Heart right ventricle (tissue), 16 donors: ENCODE measurements around the gene DAPP1. TPM values are rescaled to one million over a fixed set of nuclear protein-coding genes. Genes with fewer than 3 reads are reported as not detected.
"Not testable (repeated sequence)": the region's sequence is repeated elsewhere in the genome, so short reads cannot be mapped to it uniquely, and the experiment has no call there.

ENCODE experiments used
- ATAC-seq, 8 donors: fragments of 200-7000 bp; cut with Tn5 transposase; one replicate each; pipeline ENCODE4 v1.9.1; 2020; ENCODE audit warnings: mild to moderate bottlenecking in 8 of 8, moderate library complexity in 8 of 8, moderate number of reproducible peaks in 1 of 8
- DNase-seq, 2 donors: peaks; one replicate each; pipeline ENCODE4 v3.0.0-alpha.2; 2020
- H3K27ac ChIP-seq, 10 donors: fragments of 200-600 bp; sonication (generic) in 2 of 10; one replicate each; pipeline versions ENCODE4 v1.5.0 to v1.8.0; 2020 to 2022; ENCODE audit warnings: mild to moderate bottlenecking in 3 of 10
- H3K27me3 ChIP-seq, 7 donors: fragments of 200-600 bp; one replicate each; pipeline ENCODE4 v1.8.0; 2021 to 2022; ENCODE audit warnings: mild to moderate bottlenecking in 2 of 7
- H3K36me3 ChIP-seq, 9 donors: fragments of 200-600 bp; sonication (generic) in 1 of 9; one replicate each; pipeline versions ENCODE4 v1.5.0 to v1.8.0; 2020 to 2022; ENCODE audit warnings: mild to moderate bottlenecking in 2 of 9
- H3K4me1 ChIP-seq, 9 donors: fragments of 200-600 bp; sonication (generic) in 1 of 9; one replicate each; pipeline versions ENCODE4 v1.5.0 to v1.8.0; 2020 to 2022; ENCODE audit warnings: mild to moderate bottlenecking in 4 of 9
- H3K4me3 ChIP-seq, 10 donors: fragments of 200-600 bp; sonication (generic) in 2 of 10; one replicate each; pipeline versions ENCODE4 v1.5.0 to v1.8.0; 2020 to 2022; ENCODE audit warnings: mild to moderate bottlenecking in 7 of 10, moderate library complexity in 2 of 10
- H3K9me3 ChIP-seq, 11 donors: fragments of 200-600 bp in 10 of 11; sonication (generic) in 2 of 11; one replicate each; pipeline versions ENCODE4 v1.5.0 to v1.8.0; 2013 to 2022; ENCODE audit warnings: mild to moderate bottlenecking in 2 of 11, control low read depth in 1 of 11, moderate library complexity in 1 of 11
- CTCF ChIP-seq, 9 donors: fragments of 200-600 bp; sonication (generic) in 2 of 9; IDR thresholded peaks; one replicate each; pipeline versions ENCODE4 v1.5.0 to v1.8.0; 2021 to 2022; ENCODE audit warnings: antibody characterized with exemption in 9 of 9, mild to moderate bottlenecking in 5 of 9, moderate library complexity in 1 of 9
- WGBS, 2 donors: extraction: QIAGEN DNeasy Blood & Tissue Kit; methylation state at CpG; one replicate each; pipeline ENCODE4 v1.1.7; 2013; ENCODE audit warnings: inconsistent platforms in 1 of 2; 5-methylcytosine and 5-hydroxymethylcytosine counted together
- intact Hi-C, 10 donors: fragments of 100-400 bp; cut with DNase I; formaldehyde crosslinking; loops; one replicate each; pipeline versions ENCODE4 v1.11.1 to v1.14.2; 2022
- polyA plus RNA-seq, 2 donors: library from polyadenylated mRNA; stranded (reverse); fragments of 200-250 nt; gene quantifications; one replicate each; pipeline ENCODE4 v1.2.3, GENCODE V29; 2013
- total RNA-seq, 10 donors: library from RNA; stranded (reverse); fragmentation: NEBNext Ultra II Directional in 3 of 10; extraction: Animal tissue kit (Norgen Biotek cat#: 25700) in 3 of 10; gene quantifications; one replicate each; pipeline versions ENCODE4 v1.2.1 to v1.2.4, GENCODE V29; 2021 to 2023
- donor health status: Arrhythmogenic right ventricular cardiomyopathy.
- donor health status: ischemic (EF 13 %, LVEDD 7.1; RV severe dilation, severe dysfunction).
- donor health status: healthy with polysubstance abuse.
- donor health status: DM: no; HTN: yes; CAD: no.
- donor health status: DM: no; HTN: no; CAD: no.
- donor health status: ischemic (EF 25% LVEDD 6.9; RV normal size, moderate dysfunction).
- donor health status: ischemic (EF 25% LVEDD 5.7; RV mildly dilated, moderate dysfunction).
- donor health status: healthy.
- donor health status: DM: yes; HTN: yes; CAD: no.
- donor health status: Ischemic cardiomyopathy.
- donor health status: ischemic (EF 35%, LVEDD 5.7; RV mildly dilated, moderate dysfunction).
- donor health status: nonischemic (EF 11% LVEDD 7.7; RV severe dilation, severe dysfunction).
- donor health status: DM: yes; HTN: yes; CAD: no.
- donor health status: PGD.
- donor health status: ischemic (EF 29% LVEDD 5.4; RV normal size, mild dysfunction).
- donor health status: nonischemic (EF 23%, LVEDD 6.1; RV moderate dilation, normal function).

Gene DAPP1
- total and polyA plus RNA-seq, 12 donors: 0.16 to 5.4 (median 0.34) TPM; not detected in 1

GRCh38 chr4:99827454-99827853, 10.8 kb downstream of the DAPP1 start:
- no peak for ATAC-seq
- no peak for TF ChIP-seq CTCF (IDR thresholded peaks at IDR 0.05)
- Histone ChIP-seq H3K36me3 (no peaks in the 10 kb centered on the region), H3K27ac (no peak overlapping the region), H3K4me1 (peaks cover 0 to 27% (median 0%) of the 10 kb centered on the region in 9 donors), H3K9me3 (no peaks in the 10 kb centered on the region), H3K27me3 (no peaks in the 10 kb centered on the region), H3K4me3 (no peak overlapping the region)
- 83 to 90% methylated on average over 6 of the region's 6 CpGs for WGBS, 2 donors
- intact Hi-C loops: no loop called here
- no peak for DNase-seq

DNA sequence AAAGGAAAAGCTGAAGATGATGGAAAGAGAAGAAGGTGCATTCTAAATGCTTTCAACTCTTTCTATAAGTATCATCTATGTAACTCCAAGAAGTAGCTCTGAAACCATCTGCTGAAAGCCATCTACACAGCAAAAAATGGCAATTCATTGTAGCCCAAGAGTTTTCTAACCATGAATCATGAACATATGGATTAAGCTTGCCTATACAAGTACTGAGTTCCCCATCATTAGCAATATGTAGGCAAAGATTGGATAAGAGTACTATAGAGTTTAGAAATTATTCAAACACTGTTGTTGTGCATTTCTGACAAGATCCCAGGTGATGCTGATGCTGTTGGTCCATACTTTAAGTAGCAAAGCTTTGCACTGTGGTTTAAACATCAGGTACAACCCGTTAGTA, 11.2 kb downstream of the DAPP1 start:
- no peak for ATAC-seq
- no peaks in the 10 kb centered on the region for H3K27me3 ChIP-seq
- intact Hi-C loops: no loop called here
- no peak for DNase-seq
- no peak for TF ChIP-seq CTCF (IDR thresholded peaks at IDR 0.05)
- peaks cover 0 to 23% (median 0%) of the 10 kb centered on the region in 9 donors for H3K4me1 ChIP-seq
- H3K36me3 ChIP-seq: no peaks in the 10 kb centered on the region
- 84 to 87% methylated on average over 1 of the region's 1 CpG for WGBS, 2 donors
- H3K9me3 ChIP-seq: no peaks in the 10 kb centered on the region
- H3K4me3 ChIP-seq: no peak overlapping the region
- no peak overlapping the region for H3K27ac ChIP-seq

DNA sequence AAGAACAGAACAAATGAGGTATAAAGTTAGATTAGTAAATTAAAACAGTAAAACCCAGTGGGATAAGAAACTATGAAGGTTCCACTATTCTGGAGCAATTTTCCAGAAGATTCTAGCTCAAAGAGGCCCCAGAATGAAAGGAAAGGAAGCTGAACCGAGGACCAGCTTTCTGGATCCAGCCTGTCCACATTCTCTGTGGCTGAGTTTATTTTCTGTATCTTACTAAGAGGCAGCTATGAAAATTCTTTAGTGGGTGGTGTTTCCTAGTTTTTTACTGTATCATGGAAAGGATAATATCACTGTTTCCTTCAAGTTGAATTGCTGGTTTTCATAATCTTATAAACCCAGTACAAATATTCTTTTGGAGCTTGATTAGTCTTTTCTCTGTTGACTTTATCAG, 11.8 kb downstream of the DAPP1 start:
- Histone ChIP-seq H3K4me3 (no peak overlapping the region), H3K9me3 (no peaks in the 10 kb centered on the region), H3K27me3 (no peaks in the 10 kb centered on the region), H3K4me1 (peaks cover 0 to 16% (median 0%) of the 10 kb centered on the region in 9 donors), H3K36me3 (no peaks in the 10 kb centered on the region), H3K27ac (no peak overlapping the region)
- WGBS, 2 donors: 49 to 50% methylated on average over 1 of the region's 1 CpG
- DNase-seq (no peak), ATAC-seq (peak in 1 of 8 donors; percentile 14)
- intact Hi-C loops: no loop called here
- TF ChIP-seq CTCF (IDR thresholded peaks at IDR 0.05): no peak

DNA sequence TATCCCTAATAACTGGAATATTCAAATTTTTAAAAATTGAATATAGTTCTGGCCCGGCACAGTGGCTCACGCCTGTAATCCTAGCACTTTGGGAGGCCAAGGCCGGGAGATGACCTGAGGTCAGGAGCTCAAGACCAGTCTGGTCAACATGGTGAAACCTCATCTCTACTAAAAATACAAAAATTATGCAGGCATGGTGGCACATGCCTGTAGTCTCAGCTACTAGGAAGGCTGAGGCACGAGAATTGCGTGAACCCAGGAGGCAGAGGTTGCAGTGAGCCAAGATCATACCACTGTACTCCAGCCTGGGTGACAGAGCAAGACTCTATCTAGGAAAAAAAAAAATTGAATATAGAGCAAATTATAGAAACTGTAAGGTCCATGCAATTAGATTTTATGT, 13.4 kb downstream of the DAPP1 start:
- H3K36me3 ChIP-seq, intact Hi-C loops, H3K27me3 ChIP-seq, H3K9me3 ChIP-seq, H3K4me1 ChIP-seq, H3K4me3 ChIP-seq, H3K27ac ChIP-seq, ATAC-seq, DNase-seq: not testable (repeated sequence)
- WGBS, 2 donors: 81 to 87% methylated on average over 5 of the region's 5 CpGs

GRCh38 chr4:99832321-99832720, 15.7 kb downstream of the DAPP1 start:
- H3K4me1 ChIP-seq: no peaks in the 10 kb centered on the region
- peaks cover 0 to 18% (median 0%) of the 10 kb centered on the region in 9 donors for H3K36me3 ChIP-seq
- no peak for TF ChIP-seq CTCF (IDR thresholded peaks at IDR 0.05)
- intact Hi-C loops: no loop called here
- H3K9me3 ChIP-seq: no peaks in the 10 kb centered on the region
- H3K27me3 ChIP-seq: no peaks in the 10 kb centered on the region
- no peak overlapping the region for H3K27ac ChIP-seq
- ATAC-seq: no peak
- DNase-seq: no peak
- H3K4me3 ChIP-seq: no peak overlapping the region
